SK-N-SH treated with all-trans-retinoic acid at 6 μM for 48 hours (cell line): ENCODE data around the gene STIM2.

Source experiments
- ATAC-seq: fragments of 200-7000 bp; cut with Tn5 transposase; 3 replicates; pipeline ENCODE4 v1.9.1; 2020; ENCODE audit warnings: mild to moderate bottlenecking, moderate library complexity
- ARNTL ChIP-seq: fragments of 450-650 bp; formaldehyde crosslinking; IDR thresholded peaks from 2 replicates; pipeline ENCODE4 v1.5.0; 2020; ENCODE audit warnings: low read depth, mild to moderate bottlenecking, moderate library complexity, borderline replicate concordance
- CSDC2 ChIP-seq: fragments of 250-450 bp; sonication (Bioruptor Pico); IDR thresholded peaks from 2 replicates; pipeline ENCODE4 v1.5.0; 2020; ENCODE audit warnings: mild to moderate bottlenecking, moderate library complexity
- ESRRG ChIP-seq: fragments of 250-450 bp; sonication (Bioruptor Pico); IDR thresholded peaks from 2 replicates; pipeline ENCODE4 v1.6.1; 2021; ENCODE audit warnings: mild to moderate bottlenecking
- GLIS3 ChIP-seq: fragments of 250-450 bp; sonication (Bioruptor Pico); IDR thresholded peaks from 2 replicates; pipeline ENCODE4 v1.5.0; 2020; ENCODE audit warnings: mild to moderate bottlenecking, moderate library complexity
- OSR1 ChIP-seq: fragments of 250-450 bp; sonication (Bioruptor Pico); IDR thresholded peaks from 2 replicates; pipeline ENCODE4 v1.8.0; 2022; ENCODE audit warnings: moderate library complexity, mild to moderate bottlenecking, inconsistent platforms
- POU6F1 ChIP-seq: fragments of 250-450 bp; sonication (Bioruptor Pico); IDR thresholded peaks from 2 replicates; pipeline ENCODE4 v1.8.0; 2021; ENCODE audit warnings: low read depth, mild to moderate bottlenecking, moderate library complexity, borderline replicate concordance
- PPARA ChIP-seq: fragments of 250-450 bp; sonication (Bioruptor Pico); IDR thresholded peaks from 2 replicates; pipeline ENCODE4 v1.5.0; 2020; ENCODE audit warnings: mild to moderate bottlenecking, borderline replicate concordance
- RARB ChIP-seq: fragments of 250-450 bp; sonication (Bioruptor Pico); IDR thresholded peaks from 2 replicates; pipeline ENCODE4 v1.8.0; 2021; ENCODE audit warnings: mild to moderate bottlenecking, moderate library complexity
- SNAI2 ChIP-seq: fragments of 250-450 bp; sonication (Bioruptor Pico); IDR thresholded peaks from 2 replicates; pipeline ENCODE4 v1.5.0; 2020; ENCODE audit warnings: mild to moderate bottlenecking, moderate library complexity
- TCF4 ChIP-seq: fragments of 250-450 bp; sonication (Bioruptor Pico); IDR thresholded peaks from 2 replicates; pipeline ENCODE4 v1.8.0; 2021; ENCODE audit warnings: mild to moderate bottlenecking, moderate library complexity, borderline replicate concordance
- TOX ChIP-seq: fragments of 250-450 bp; sonication (Bioruptor Pico); IDR thresholded peaks from 2 replicates; pipeline ENCODE4 v1.8.0; 2021; ENCODE audit warnings: mild to moderate bottlenecking, moderate library complexity, borderline replicate concordance
- TSHZ2 ChIP-seq: fragments of 250-450 bp; sonication (Bioruptor Pico); IDR thresholded peaks from 2 replicates; pipeline ENCODE4 v1.5.0; 2020; ENCODE audit warnings: mild to moderate bottlenecking, moderate library complexity
- ZC3H10 ChIP-seq: fragments of 250-450 bp; sonication (Bioruptor Pico); IDR thresholded peaks from 2 replicates; pipeline ENCODE4 v1.5.1; 2021; ENCODE audit warnings: mild to moderate bottlenecking, moderate library complexity
- ZFP3 ChIP-seq: fragments of 250-450 bp; sonication (Bioruptor Pico); IDR thresholded peaks from 2 replicates; pipeline ENCODE4 v1.5.0; 2020; ENCODE audit warnings: mild to moderate bottlenecking, moderate library complexity
- ZFP30 ChIP-seq: fragments of 450-650 bp; formaldehyde crosslinking; IDR thresholded peaks from 2 replicates; pipeline ENCODE4 v1.5.0; 2022; ENCODE audit warnings: mild to moderate bottlenecking, moderate library complexity
- ZNF565 ChIP-seq: fragments of 450-650 bp; formaldehyde crosslinking; conservative IDR thresholded peaks from 2 replicates; pipeline ENCODE4 v1.5.0; 2020; ENCODE audit warnings: low read depth, mild to moderate bottlenecking, moderate library complexity
- ZNF70 ChIP-seq: fragments of 450-650 bp; formaldehyde crosslinking; IDR thresholded peaks from 2 replicates; pipeline ENCODE4 v1.5.0; 2020; ENCODE audit warnings: mild to moderate bottlenecking, moderate library complexity
- ZNF8 ChIP-seq: fragments of 450-650 bp; formaldehyde crosslinking; IDR thresholded peaks from 2 replicates; pipeline ENCODE4 v1.5.0; 2020; ENCODE audit warnings: mild to moderate bottlenecking, moderate library complexity
- TF ChIP-seq, protein P1 (sequence below): fragments of 250-450 bp; sonication (Bioruptor Pico); IDR thresholded peaks from 2 replicates; pipeline ENCODE4 v1.8.0; 2020; ENCODE audit warnings: mild to moderate bottlenecking, moderate library complexity, borderline replicate concordance
- TF ChIP-seq, protein P2 (sequence below): fragments of 250-450 bp; sonication (Bioruptor Pico); IDR thresholded peaks from 2 replicates; pipeline ENCODE4 v1.5.1; 2021; ENCODE audit warnings: mild to moderate bottlenecking, moderate library complexity

The STIM2 gene

DNA sequence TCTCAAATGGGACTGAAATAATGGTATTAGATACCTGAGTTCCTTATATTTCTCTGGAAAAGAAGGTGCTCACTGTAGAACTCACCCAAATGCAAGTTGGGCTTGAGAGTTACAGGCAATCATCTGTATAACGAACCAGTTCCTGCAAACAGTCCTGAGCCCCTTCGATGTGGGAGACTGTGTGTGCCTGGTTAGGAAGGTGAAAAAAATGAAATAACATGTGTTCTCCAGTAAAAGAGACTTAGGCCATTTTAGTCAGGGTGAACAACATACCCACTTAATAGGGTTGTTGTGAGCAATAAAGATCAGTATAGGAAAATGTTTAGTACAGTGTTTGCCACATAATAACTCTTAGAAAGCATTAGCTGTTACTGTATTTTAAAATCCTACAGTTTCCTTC is 23.4 kb downstream of the STIM2 start:
- no peak for ATAC-seq
- no peak for TF ChIP-seq ZC3H10
- TF ChIP-seq, protein P1, sequence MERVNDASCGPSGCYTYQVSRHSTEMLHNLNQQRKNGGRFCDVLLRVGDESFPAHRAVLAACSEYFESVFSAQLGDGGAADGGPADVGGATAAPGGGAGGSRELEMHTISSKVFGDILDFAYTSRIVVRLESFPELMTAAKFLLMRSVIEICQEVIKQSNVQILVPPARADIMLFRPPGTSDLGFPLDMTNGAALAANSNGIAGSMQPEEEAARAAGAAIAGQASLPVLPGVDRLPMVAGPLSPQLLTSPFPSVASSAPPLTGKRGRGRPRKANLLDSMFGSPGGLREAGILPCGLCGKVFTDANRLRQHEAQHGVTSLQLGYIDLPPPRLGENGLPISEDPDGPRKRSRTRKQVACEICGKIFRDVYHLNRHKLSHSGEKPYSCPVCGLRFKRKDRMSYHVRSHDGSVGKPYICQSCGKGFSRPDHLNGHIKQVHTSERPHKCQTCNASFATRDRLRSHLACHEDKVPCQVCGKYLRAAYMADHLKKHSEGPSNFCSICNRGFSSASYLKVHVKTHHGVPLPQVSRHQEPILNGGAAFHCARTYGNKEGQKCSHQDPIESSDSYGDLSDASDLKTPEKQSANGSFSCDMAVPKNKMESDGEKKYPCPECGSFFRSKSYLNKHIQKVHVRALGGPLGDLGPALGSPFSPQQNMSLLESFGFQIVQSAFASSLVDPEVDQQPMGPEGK (CRISPR knock-in tag) = no peak

GRCh38 chr4:26884486-26884988 is 23.9 kb downstream of the STIM2 start:
- TF ChIP-seq ARNTL (no peak), RARB (CRISPR knock-in tag) (no peak), TCF4 (no peak), ZNF565 (CRISPR knock-in tag) (no peak), CSDC2 (CRISPR knock-in tag) (no peak), GLIS3 (CRISPR knock-in tag) (no peak), ZFP3 (no peak), ZFP30 (CRISPR knock-in tag) (no peak), TOX (CRISPR knock-in tag) (no peak), ZC3H10 (no peak), PPARA (no peak), ZNF70 (CRISPR knock-in tag) (no peak), ZNF8 (CRISPR knock-in tag) (no peak), TSHZ2 (CRISPR knock-in tag) (no peak), OSR1 (CRISPR knock-in tag) (no peak)
- TF ChIP-seq, protein P1 (CRISPR knock-in tag) = no peak
- TF ChIP-seq, protein P2, sequence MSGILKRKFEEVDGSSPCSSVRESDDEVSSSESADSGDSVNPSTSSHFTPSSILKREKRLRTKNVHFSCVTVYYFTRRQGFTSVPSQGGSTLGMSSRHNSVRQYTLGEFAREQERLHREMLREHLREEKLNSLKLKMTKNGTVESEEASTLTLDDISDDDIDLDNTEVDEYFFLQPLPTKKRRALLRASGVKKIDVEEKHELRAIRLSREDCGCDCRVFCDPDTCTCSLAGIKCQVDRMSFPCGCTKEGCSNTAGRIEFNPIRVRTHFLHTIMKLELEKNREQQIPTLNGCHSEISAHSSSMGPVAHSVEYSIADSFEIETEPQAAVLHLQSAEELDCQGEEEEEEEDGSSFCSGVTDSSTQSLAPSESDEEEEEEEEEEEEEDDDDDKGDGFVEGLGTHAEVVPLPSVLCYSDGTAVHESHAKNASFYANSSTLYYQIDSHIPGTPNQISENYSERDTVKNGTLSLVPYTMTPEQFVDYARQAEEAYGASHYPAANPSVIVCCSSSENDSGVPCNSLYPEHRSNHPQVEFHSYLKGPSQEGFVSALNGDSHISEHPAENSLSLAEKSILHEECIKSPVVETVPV = no peak

GRCh38 chr4:26885912-26886274 is 25.3 kb downstream of the STIM2 start:
- ATAC-seq = no peak
- TF ChIP-seq ZNF8 (CRISPR knock-in tag) (no peak), GLIS3 (CRISPR knock-in tag) (no peak), ZNF565 (CRISPR knock-in tag) (no peak), ZFP30 (CRISPR knock-in tag) (no peak), RARB (CRISPR knock-in tag) (no peak), POU6F1 (CRISPR knock-in tag) (no peak), CSDC2 (CRISPR knock-in tag) (no peak), TOX (CRISPR knock-in tag) (no peak), OSR1 (CRISPR knock-in tag) (no peak), ESRRG (no peak), SNAI2 (CRISPR knock-in tag) (no peak), ZNF70 (CRISPR knock-in tag) (no peak), PPARA (no peak), TCF4 (no peak)
- TF ChIP-seq, protein P2 = no peak
- TF ChIP-seq, protein P1 (CRISPR knock-in tag) = no peak
- TF ChIP-seq, all 23 proteins: peak for 0

More at GRCh38 chr4:26884486-26884988, 23.9 kb downstream of the STIM2 start:
- no peak for ATAC-seq
